Uterus (tissue), 2 donors: ENCODE measurements around the gene RASSF3.

Source experiments
- CTCF ChIP-seq, 4 experiments: fragments of 200-600 bp in 2 of 4; fragments of 450-650 bp in 2 of 4; sonication (generic) in 2 of 4; IDR thresholded peaks; one replicate each; pipeline ENCODE4 v1.5.1; 2016 to 2019; ENCODE audit warnings: antibody characterized with exemption in 4 of 4, mild to moderate bottlenecking in 2 of 4, moderate library complexity in 1 of 4
- POLR2A ChIP-seq, 2 donors: fragments of 450-650 bp; IDR thresholded peaks; one replicate each; pipeline ENCODE4 v1.6.1; 2016; ENCODE audit warnings: antibody characterized with exemption in 2 of 2, mild to moderate bottlenecking in 1 of 2, moderate library complexity in 1 of 2

- TF ChIP-seq CTCF (IDR thresholded peaks at IDR 0.05) (no peak), POLR2A (IDR thresholded peaks at IDR 0.05) (no peak)
These were observed 5.9 kb downstream of the RASSF3 start for GRCh38 chr12:64616201-64616600.
